Motor neuron (in vitro differentiated cells): Measurements from ENCODE around the gene GUCA1C. TPM values are rescaled to one million over a fixed set of nuclear protein-coding genes. Genes with fewer than 3 reads are reported as not detected.

Experiments used
- ATAC-seq, 8 experiments: fragments of 200-7000 bp; cut with Tn5 transposase; replicated peaks in 6 of 8; 2 replicates each; pipeline ENCODE4 v1.8.0; 2021; ENCODE audit warnings: mild to moderate bottlenecking in 8 of 8, moderate library complexity in 8 of 8
- H3K27ac ChIP-seq, 2 donors: fragments of 250-450 bp; sonication (Bioruptor Pico); 2 replicates each; pipeline ENCODE4 v1.9.0; 2021; ENCODE audit warnings: antibody characterized with exemption in 2 of 2, mild to moderate bottlenecking in 2 of 2, moderate library complexity in 1 of 2
- H3K4me1 ChIP-seq, 2 donors: fragments of 250-450 bp; sonication (Bioruptor Pico); replicated peaks in 1 of 2; 2 replicates each; pipeline ENCODE4 v1.6.1; 2021; ENCODE audit warnings: antibody characterized with exemption in 2 of 2, mild to moderate bottlenecking in 2 of 2, moderate library complexity in 1 of 2
- H3K4me3 ChIP-seq, 5 donors: fragments of 250-450 bp; sonication (Bioruptor Pico); 2 replicates each; pipeline ENCODE4 v1.9.0; 2021; ENCODE audit warnings: antibody characterized with exemption in 5 of 5, mild to moderate bottlenecking in 5 of 5, moderate library complexity in 4 of 5
- WGBS, 10 experiments: fragments of 450-650 bp; shearing (Covaris generic); methylation state at CpG; one replicate each; pipeline ENCODE4 v1.0.0; 2022; 5-methylcytosine and 5-hydroxymethylcytosine counted together
- in situ Hi-C, 9 experiments: fragments of 400-800 bp; cut with MboI; loops; one replicate each; pipeline ENCODE4 v1.15.0; 2021; ENCODE audit warnings: low sequenced_read_pairs in 9 of 9, low pct_unique_long_range_greater_than_20kb in 2 of 9; ENCODE audit not compliant: unreplicated experiment in 9 of 9
- total RNA-seq, 8 experiments: library from RNA; unstranded; fragments of 300-600 nt; gene quantifications; 2 replicates each; pipeline versions ENCODE4 v1.2.3 to v1.2.4, GENCODE V29; 2022

Gene GUCA1C
- total RNA-seq, 8 experiments from 2014 or later, result not detected

- Histone ChIP-seq H3K27ac (no peak overlapping the region), H3K4me3 (no peak overlapping the region), H3K4me1 (no peaks in the 10 kb centered on the region)
- 7 to 87% (median 59%) methylated on average over 1 to 3 of the region's 3 CpGs; no CpG with 5 or more reads in 2 of the 10 experiments for WGBS, 10 experiments
- in situ Hi-C loops, result no loop called here
- ATAC-seq, result no peak
Measured at GRCh38 chr3:108891833-108892232, 61.8 kb downstream of the GUCA1C start.

GRCh38 chr3:108887777-108888176, 65.9 kb downstream of the GUCA1C start:
- in situ Hi-C loops, result no loop called here
- H3K4me1 ChIP-seq, result no peaks in the 10 kb centered on the region
- 0 to 100% (median 72%) methylated on average over 1 to 2 of the region's 2 CpGs; no CpG with 5 or more reads in 4 of the 10 experiments for WGBS, 10 experiments
- H3K27ac ChIP-seq, result no peak overlapping the region
- no peak for ATAC-seq
- no peak overlapping the region for H3K4me3 ChIP-seq

- 20 to 100% (median 76%) methylated on average over 1 to 4 of the region's 4 CpGs; no CpG with 5 or more reads in 1 of the 10 experiments for WGBS, 10 experiments
- in situ Hi-C loops, result no loop called here
- Histone ChIP-seq H3K4me1 (no peaks in the 10 kb centered on the region), H3K4me3 (no peak overlapping the region), H3K27ac (no peak overlapping the region)
- peak in 3 of 8 experiments; percentile 24 to 50 (median 50) for ATAC-seq
Measured at GRCh38 chr3:108887121-108887520, 66.6 kb downstream of the GUCA1C start.

GRCh38 chr3:108883373-108883772, 70.3 kb downstream of the GUCA1C start:
- 0 to 92% (median 40%) methylated on average over 1 of the region's 1 CpG; no CpG with 5 or more reads in 3 of the 10 experiments for WGBS, 10 experiments
- in situ Hi-C loops, result no loop called here
- no peak overlapping the region for H3K4me3 ChIP-seq

GRCh38 chr3:108882762-108883161, 70.9 kb downstream of the GUCA1C start:
- H3K4me1 ChIP-seq, result no peaks in the 10 kb centered on the region
- no peak for ATAC-seq
- no peak overlapping the region for H3K4me3 ChIP-seq
- in situ Hi-C loops, result no loop called here
- no peak overlapping the region for H3K27ac ChIP-seq

More at GRCh38 chr3:108883373-108883772, 70.3 kb downstream of the GUCA1C start:
- no peak overlapping the region for H3K27ac ChIP-seq
- H3K4me1 ChIP-seq, result no peaks in the 10 kb centered on the region
- no peak for ATAC-seq

GRCh38 chr3:108879915-108880314, 73.8 kb downstream of the GUCA1C start:
- ATAC-seq, result peak in 1 of 8 experiments; percentile 41
- Histone ChIP-seq H3K27ac (no peak overlapping the region), H3K4me3 (no peak overlapping the region), H3K4me1 (no peaks in the 10 kb centered on the region)
- in situ Hi-C loops, result no loop called here
- WGBS, 10 experiments, result 20 to 100% (median 84%) methylated on average over 1 to 4 of the region's 8 CpGs; no CpG with 5 or more reads in 3 of the 10 experiments

GRCh38 chr3:108877901-108878300, 75.8 kb downstream of the GUCA1C start:
- ATAC-seq, result peak in 1 of 8 experiments; percentile 54
- no peak overlapping the region for H3K27ac ChIP-seq
- no peaks in the 10 kb centered on the region for H3K4me1 ChIP-seq
- in situ Hi-C loops, result no loop called here
- no peak overlapping the region for H3K4me3 ChIP-seq
- WGBS, 10 experiments, result 0 to 73% (median 50%) methylated on average over 1 of the region's 1 CpG; no CpG with 5 or more reads in 1 of the 10 experiments

GRCh38 chr3:108863799-108864135, 89.9 kb downstream of the GUCA1C start:
- H3K4me1 ChIP-seq, result no peaks in the 10 kb centered on the region
- no peak overlapping the region for H3K27ac ChIP-seq
- in situ Hi-C loops, result no loop called here
- peak in 1 of 8 experiments; percentile 18 for ATAC-seq
- no peak overlapping the region for H3K4me3 ChIP-seq
- WGBS, 10 experiments, result 53 to 100% (median 84%) methylated on average over 1 to 6 of the region's 6 CpGs; no CpG with 5 or more reads in 4 of the 10 experiments

GRCh38 chr3:108862865-108863798, 90.5 kb downstream of the GUCA1C start:
- Histone ChIP-seq H3K4me1 (no peaks in the 10 kb centered on the region), H3K4me3 (no peak overlapping the region), H3K27ac (no peak overlapping the region)
- 0 to 100% (median 61%) methylated on average over 1 to 7 of the region's 7 CpGs; no CpG with 5 or more reads in 1 of the 10 experiments for WGBS, 10 experiments
- in situ Hi-C loops, result no loop called here
- peak in 3 of 8 experiments; percentile 60 to 98 (median 87) for ATAC-seq

GRCh38 chr3:108861401-108861800, 92.3 kb downstream of the GUCA1C start:
- ATAC-seq, result no peak
- Histone ChIP-seq H3K4me1 (no peaks in the 10 kb centered on the region), H3K4me3 (no peak overlapping the region), H3K27ac (no peak overlapping the region)
- WGBS, 10 experiments, result 0 to 89% (median 55%) methylated on average over 1 of the region's 1 CpG; no CpG with 5 or more reads in 3 of the 10 experiments
- in situ Hi-C loops, result no loop called here

Other genes with a start within 250 kb of the GUCA1C start
- 1 to 10 TPM in 1 of 8 experiments, not detected in 7; 5.3 TPM for gene RETNLB, start 196.5 kb downstream of the GUCA1C start, total RNA-seq
- 10 to 100 TPM in 1 of 8 experiments, 1 to 10 TPM in 1, under 1 TPM in 2, not detected in 4; 0.33 to 14.7 (median 0.72) TPM for gene TRAT1, start 131.1 kb downstream of the GUCA1C start, total RNA-seq
- gene MORC1, start 164.3 kb upstream of the GUCA1C start, total RNA-seq, result under 1 TPM in 4 of 8 experiments, not detected in 4; 0.05 to 0.35 (median 0.14) TPM
- gene C3orf85, start 182.8 kb upstream of the GUCA1C start, total RNA-seq, result under 1 TPM in 1 of 8 experiments, not detected in 7; 0.61 TPM